GM21786 (cell line): ENCODE measurements around the gene MYH13.

ENCODE experiments used
- ATAC-seq: cut with Tn5 transposase; IDR thresholded peaks from one replicate; pipeline ENCODE4 v1.9.1; 2021; ENCODE audit not compliant: unreplicated experiment

MYH13 gene

GRCh38 chr17:10372906-10373305 is at the start of gene MYH13:
MYH13 (minus strand) TSS chr17:10373006; CDS start chr17:10364530, 8,476 bp downstream.
- no peak for ATAC-seq

GRCh38 chr17:10421900-10422542 is 49.2 kb upstream of the MYH13 start, which contains the start of gene MYH8:
MYH8 (minus strand) TSS chr17:10421950; CDS start chr17:10420227, 1,723 bp downstream.
- no peak for ATAC-seq

- ATAC-seq: no peak
Observed at GRCh38 chr17:10421211-10421610, 48.4 kb upstream of the MYH13 start.

GRCh38 chr17:10420811-10421210 is 48.0 kb upstream of the MYH13 start:
- ATAC-seq: no peak

GRCh38 chr17:10417431-10417830 is 44.6 kb upstream of the MYH13 start:
- ATAC-seq: no peak

- no peak for ATAC-seq
Observed at GRCh38 chr17:10415161-10415560, 42.4 kb upstream of the MYH13 start.

GRCh38 chr17:10403589-10403988 is 30.8 kb upstream of the MYH13 start:
- ATAC-seq: no peak

GRCh38 chr17:10398352-10398751 is 25.5 kb upstream of the MYH13 start:
- ATAC-seq: no peak

- ATAC-seq: no peak
Observed at GRCh38 chr17:10396524-10397163, 23.8 kb upstream of the MYH13 start.

GRCh38 chr17:10394201-10394887 is 21.5 kb upstream of the MYH13 start:
- ATAC-seq: no peak

GRCh38 chr17:10392880-10393279 is 20.1 kb upstream of the MYH13 start:
- no peak for ATAC-seq

GRCh38 chr17:10385871-10386270 is 13.1 kb upstream of the MYH13 start:
- ATAC-seq: no peak

GRCh38 chr17:10384175-10384574 is 11.4 kb upstream of the MYH13 start:
- no peak for ATAC-seq

GRCh38 chr17:10380631-10381408 is 8.0 kb upstream of the MYH13 start:
- no peak for ATAC-seq

GRCh38 chr17:10370016-10370608 is 2.7 kb downstream of the MYH13 start:
- no peak for ATAC-seq

- no peak for ATAC-seq
Observed at GRCh38 chr17:10369239-10369638, 3.6 kb downstream of the MYH13 start.

GRCh38 chr17:10368561-10368960 is 4.2 kb downstream of the MYH13 start:
- no peak for ATAC-seq

GRCh38 chr17:10360578-10360977 is 12.2 kb downstream of the MYH13 start:
- ATAC-seq: no peak

GRCh38 chr17:10357768-10358167 is 15.0 kb downstream of the MYH13 start:
- ATAC-seq: no peak

GRCh38 chr17:10354651-10355050 is 18.2 kb downstream of the MYH13 start:
- ATAC-seq: no peak

GRCh38 chr17:10352893-10353292 is 19.9 kb downstream of the MYH13 start:
- ATAC-seq: no peak
